Islet precursor cell (in vitro differentiated cells): ENCODE data around the gene FBXO31.

ENCODE experiments used
- DNase-seq: peaks from one replicate; pipeline ENCODE4 v3.0.0-alpha.2; 2018

The FBXO31 gene, protein sequence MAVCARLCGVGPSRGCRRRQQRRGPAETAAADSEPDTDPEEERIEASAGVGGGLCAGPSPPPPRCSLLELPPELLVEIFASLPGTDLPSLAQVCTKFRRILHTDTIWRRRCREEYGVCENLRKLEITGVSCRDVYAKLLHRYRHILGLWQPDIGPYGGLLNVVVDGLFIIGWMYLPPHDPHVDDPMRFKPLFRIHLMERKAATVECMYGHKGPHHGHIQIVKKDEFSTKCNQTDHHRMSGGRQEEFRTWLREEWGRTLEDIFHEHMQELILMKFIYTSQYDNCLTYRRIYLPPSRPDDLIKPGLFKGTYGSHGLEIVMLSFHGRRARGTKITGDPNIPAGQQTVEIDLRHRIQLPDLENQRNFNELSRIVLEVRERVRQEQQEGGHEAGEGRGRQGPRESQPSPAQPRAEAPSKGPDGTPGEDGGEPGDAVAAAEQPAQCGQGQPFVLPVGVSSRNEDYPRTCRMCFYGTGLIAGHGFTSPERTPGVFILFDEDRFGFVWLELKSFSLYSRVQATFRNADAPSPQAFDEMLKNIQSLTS

DNA sequence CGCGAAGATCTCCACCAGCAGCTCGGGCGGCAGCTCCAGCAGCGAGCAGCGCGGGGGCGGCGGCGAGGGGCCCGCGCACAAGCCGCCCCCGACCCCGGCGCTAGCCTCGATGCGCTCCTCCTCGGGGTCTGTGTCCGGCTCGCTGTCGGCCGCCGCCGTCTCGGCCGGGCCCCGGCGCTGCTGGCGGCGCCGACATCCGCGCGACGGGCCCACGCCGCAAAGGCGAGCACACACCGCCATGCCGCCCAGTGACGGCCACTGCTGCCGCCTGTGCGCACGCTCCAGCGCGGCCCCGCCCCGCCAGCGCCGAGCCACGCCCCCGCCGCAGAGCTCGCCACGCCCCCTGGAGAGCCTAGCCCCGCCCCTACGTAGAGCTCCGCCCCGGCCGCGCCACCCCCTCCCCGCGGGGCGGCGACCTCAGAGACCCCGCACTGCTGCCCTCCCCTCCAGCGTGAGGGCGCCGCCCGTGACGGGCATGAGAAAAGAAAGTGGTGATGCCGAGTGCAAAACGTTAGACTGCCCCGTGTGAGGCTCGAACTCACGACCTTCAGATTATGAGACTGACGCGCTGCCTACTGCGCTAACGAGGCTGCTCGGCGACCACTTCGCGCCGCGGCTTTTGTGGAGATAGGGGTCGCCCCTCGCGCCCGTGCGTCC, at the start of gene FBXO31:
Gene FBXO31 (minus strand): TSS at position 272 of the 657 bp plus-strand sequence. CDS start 32 bp downstream, at position 240.
- DNase-seq = peak; percentile 97

- no peak for DNase-seq
Measured at GRCh38 chr16:87432330-87432915, 48.8 kb upstream of the FBXO31 start.

DNA sequence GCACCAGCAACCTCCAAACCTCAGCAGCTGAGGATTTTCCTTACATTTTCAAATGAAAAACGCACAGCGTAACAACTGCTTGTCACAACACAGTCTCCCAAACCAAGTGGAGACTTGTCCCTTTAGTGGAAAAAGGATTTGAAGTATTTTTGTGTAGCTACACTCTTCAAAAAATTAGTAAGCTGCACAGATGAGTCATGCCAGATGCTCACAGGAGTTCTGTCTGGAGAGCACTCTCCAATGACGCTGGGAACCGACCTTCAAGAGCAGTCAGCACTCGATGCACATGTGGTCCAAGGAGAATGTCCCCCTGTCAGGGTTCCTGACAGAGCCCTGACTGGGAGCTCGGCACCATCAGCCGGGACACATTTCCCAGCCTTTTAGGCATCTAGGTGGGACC, 48.4 kb upstream of the FBXO31 start:
- no peak for DNase-seq

DNA sequence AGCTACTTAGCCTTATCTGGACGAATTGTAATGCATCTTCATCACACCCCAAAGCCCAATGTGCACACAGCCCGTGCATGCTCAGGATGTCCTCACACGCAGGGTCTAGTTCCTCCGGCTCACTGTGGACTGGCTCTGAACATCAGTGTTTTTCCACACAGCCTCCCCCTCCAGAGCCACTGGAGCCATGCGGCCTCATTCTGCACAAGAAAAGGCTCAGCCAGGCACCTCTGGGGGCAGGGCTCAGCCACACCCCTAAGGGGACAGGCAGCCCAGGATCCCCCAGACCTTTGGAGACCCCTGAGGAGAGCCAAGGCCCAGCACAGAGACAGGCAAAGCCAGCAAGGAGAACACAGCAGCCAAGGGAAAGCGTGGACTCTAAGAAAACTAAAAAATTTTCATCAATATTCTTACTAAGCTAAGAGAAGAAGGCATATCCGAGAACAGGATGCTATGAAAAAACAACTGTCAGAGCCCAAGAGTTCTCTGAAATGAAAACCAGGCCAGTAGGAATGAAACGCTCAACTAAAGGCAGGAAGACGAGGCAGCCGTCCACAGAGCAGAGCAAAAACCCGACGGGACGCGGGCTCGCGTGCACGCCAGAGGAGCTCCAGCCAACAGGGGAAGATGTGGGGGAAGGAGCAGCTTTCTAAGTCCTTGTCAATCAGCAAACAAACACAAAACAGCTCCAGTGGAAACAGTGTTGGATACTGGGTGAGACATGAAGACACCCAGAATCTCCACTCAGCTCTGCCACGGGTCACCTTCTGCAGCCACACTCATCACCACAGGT, 43.0 kb upstream of the FBXO31 start:
- DNase-seq = no peak

DNA sequence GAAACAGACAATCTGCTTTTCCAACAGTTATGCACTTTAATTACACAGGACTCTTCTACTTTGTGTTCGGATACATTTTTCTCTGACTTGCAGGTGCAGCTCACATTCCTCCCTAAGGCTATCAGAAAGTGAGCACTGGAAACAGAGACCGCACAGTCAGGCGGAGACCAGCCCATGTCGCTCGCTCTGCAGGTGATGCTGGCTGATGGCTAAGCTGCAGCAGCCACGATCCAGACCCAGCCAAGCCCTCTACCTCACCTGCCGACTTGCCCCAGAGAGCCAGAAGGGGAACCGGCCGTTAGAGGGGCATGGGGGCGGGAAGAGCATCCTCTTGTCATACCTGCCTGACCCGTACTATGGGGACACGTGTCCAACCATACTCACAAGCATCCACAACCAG, 42.4 kb upstream of the FBXO31 start:
- DNase-seq = no peak

- DNase-seq = no peak
Measured at GRCh38 chr16:87424266-87424665, 40.7 kb upstream of the FBXO31 start.

- no peak for DNase-seq
Measured at GRCh38 chr16:87423429-87423828, 39.9 kb upstream of the FBXO31 start.

GRCh38 chr16:87422106-87422505, 38.5 kb upstream of the FBXO31 start:
- no peak for DNase-seq

- DNase-seq = no peak
Measured at GRCh38 chr16:87421003-87421912, 37.7 kb upstream of the FBXO31 start.

- no peak for DNase-seq
Measured at GRCh38 chr16:87420026-87421002, 36.7 kb upstream of the FBXO31 start.

GRCh38 chr16:87418644-87419043, 35.1 kb upstream of the FBXO31 start:
- no peak for DNase-seq

DNA sequence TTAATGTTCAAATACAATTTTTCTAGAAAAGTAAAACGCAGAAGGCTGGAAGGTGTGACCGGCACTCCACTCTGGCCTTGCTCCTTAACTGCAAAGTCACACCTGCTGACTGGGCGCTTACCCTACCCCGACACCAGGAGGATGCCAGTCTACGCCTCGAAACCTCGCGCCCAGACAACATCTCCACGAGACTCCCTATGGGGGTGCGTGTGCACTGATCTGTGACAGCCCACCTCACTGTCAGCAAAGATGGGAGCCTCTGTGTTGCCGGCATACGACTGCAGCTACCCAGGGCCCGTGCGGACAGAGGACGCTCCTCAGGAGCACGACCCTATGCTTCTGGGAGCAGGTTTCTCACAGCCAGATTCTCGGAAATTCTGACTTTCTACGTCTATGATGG, 34.6 kb upstream of the FBXO31 start:
- no peak for DNase-seq

GRCh38 chr16:87417528-87417910, 33.9 kb upstream of the FBXO31 start:
- no peak for DNase-seq

DNA sequence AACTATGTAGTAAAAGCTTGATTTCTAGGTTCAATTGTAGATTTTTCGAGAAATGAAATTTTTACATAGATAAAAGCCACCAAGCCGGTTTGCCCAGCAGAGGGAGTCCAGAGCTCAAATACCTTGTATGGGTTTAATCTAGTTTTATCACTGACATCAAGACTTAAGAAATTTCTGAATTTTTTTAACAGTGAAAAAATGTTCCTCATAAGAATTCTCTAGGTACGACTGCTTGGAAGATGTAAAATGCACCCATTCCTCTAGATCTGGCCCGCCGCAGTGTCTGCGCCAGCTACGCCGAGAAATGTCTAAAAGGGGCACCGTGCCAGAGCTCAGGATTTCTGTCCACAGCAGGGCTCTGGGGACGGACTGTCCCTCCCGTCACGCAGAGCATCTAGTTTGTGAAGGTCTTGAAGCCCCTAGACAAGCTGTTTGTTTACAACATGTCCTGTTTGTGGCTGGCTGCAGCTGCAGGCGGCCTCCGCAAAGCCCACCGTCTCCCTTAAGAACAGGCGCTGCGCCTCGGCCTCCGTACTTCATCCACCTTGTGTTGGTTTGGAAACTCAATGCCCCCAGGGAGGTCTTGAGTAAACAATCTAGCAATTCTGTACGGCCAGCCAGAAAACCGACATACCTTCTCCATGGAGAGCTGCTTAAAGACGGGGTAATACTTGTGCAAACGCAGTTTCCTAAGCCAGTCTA, 33.4 kb upstream of the FBXO31 start:
- no peak for DNase-seq

GRCh38 chr16:87415441-87415840, 31.9 kb upstream of the FBXO31 start:
- no peak for DNase-seq

DNA sequence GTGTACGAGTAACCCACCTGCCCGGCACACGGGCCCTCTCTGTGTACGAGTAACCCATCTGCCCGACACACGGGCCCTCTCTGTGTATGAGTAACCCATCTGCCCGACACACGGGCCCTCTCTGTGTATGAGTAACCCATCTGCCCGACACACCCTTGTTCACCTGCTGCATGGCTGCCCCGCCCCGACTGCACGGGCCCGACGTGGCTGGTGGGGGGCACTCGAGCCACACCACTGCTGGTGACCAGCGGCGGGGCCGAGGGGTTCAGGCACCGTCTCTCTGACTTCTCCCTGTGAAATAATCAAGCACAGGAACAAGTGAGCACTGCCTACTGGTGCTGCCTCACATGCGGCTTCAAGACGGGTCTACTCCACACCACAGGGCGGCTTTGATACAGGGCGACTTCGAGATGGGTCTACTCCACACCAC, 30.7 kb upstream of the FBXO31 start:
- no peak for DNase-seq

- no peak for DNase-seq
Measured at GRCh38 chr16:87412996-87413421, 29.4 kb upstream of the FBXO31 start.

- DNase-seq = no peak
Measured at GRCh38 chr16:87412371-87412995, 28.9 kb upstream of the FBXO31 start.
